Upper lobe of left lung (tissue), 4 donors: ENCODE results near the gene MED13L.

ENCODE experiments used
- EP300 ChIP-seq, 4 donors: sonication (generic); formaldehyde crosslinking; IDR thresholded peaks; one replicate each; pipeline ENCODE4 v1.5.1; 2017; ENCODE audit warnings: antibody characterized with exemption in 4 of 4, control low read depth in 2 of 4
- POLR2A ChIP-seq, 4 donors: fragments of 450-650 bp; IDR thresholded peaks; one replicate each; pipeline ENCODE4 v1.5.1; 2016 to 2017; ENCODE audit warnings: antibody characterized with exemption in 4 of 4, mild to moderate bottlenecking in 2 of 4
- POLR2AphosphoS5 ChIP-seq, 2 donors: sonication (generic); formaldehyde crosslinking; IDR thresholded peaks; one replicate each; pipeline ENCODE4 v1.5.1; 2017; ENCODE audit warnings: antibody characterized with exemption in 2 of 2
- TF ChIP-seq, protein P1 (sequence below), 6 experiments: fragments of 450-650 bp in 4 of 6; fragments of 200-600 bp in 2 of 6; sonication (generic) in 2 of 6; IDR thresholded peaks; one replicate each; pipeline ENCODE4 v1.5.1; 2016 to 2019; ENCODE audit warnings: antibody characterized with exemption in 6 of 6

DNA sequence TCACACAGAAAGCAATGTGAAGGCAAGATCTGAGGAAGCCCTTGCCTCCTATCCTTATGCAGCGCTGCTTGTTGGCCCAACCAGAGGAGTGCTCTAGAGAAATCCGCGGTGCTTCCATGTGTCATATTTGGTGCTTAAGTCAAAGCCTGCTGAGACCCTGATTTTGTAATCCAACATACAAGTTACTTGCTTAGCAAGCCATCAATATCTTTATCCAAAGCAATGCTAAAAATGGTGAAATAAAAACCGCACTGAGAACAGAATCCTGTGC lies 250.0 kb downstream of the MED13L start:
- TF ChIP-seq, protein P1, sequence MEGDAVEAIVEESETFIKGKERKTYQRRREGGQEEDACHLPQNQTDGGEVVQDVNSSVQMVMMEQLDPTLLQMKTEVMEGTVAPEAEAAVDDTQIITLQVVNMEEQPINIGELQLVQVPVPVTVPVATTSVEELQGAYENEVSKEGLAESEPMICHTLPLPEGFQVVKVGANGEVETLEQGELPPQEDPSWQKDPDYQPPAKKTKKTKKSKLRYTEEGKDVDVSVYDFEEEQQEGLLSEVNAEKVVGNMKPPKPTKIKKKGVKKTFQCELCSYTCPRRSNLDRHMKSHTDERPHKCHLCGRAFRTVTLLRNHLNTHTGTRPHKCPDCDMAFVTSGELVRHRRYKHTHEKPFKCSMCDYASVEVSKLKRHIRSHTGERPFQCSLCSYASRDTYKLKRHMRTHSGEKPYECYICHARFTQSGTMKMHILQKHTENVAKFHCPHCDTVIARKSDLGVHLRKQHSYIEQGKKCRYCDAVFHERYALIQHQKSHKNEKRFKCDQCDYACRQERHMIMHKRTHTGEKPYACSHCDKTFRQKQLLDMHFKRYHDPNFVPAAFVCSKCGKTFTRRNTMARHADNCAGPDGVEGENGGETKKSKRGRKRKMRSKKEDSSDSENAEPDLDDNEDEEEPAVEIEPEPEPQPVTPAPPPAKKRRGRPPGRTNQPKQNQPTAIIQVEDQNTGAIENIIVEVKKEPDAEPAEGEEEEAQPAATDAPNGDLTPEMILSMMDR (IDR thresholded peaks at IDR 0.05) = no peak
- TF ChIP-seq EP300 (IDR thresholded peaks at IDR 0.05) (no peak), POLR2A (IDR thresholded peaks at IDR 0.05) (no peak), POLR2AphosphoS5 (IDR thresholded peaks at IDR 0.05) (no peak)
